HG03196 (cell line): ENCODE results near the gene CTSL.
"Not testable (repeated sequence)": the region's sequence is repeated elsewhere in the genome, so short reads cannot be mapped to it uniquely, and the experiment has no call there.

ENCODE experiments used
- ATAC-seq: cut with Tn5 transposase; IDR thresholded peaks from one replicate; pipeline ENCODE4 v1.9.1; 2021; ENCODE audit not compliant: unreplicated experiment

The CTSL gene

GRCh38 chr9:87751868-87752267, 25.9 kb downstream of the CTSL start:
- no peak for ATAC-seq

GRCh38 chr9:87753313-87753712, 27.4 kb downstream of the CTSL start:
- no peak for ATAC-seq

GRCh38 chr9:87758330-87758729, 32.4 kb downstream of the CTSL start:
- ATAC-seq: not testable (repeated sequence)

- ATAC-seq: not testable (repeated sequence)
Observed at GRCh38 chr9:87759980-87760379, 34.1 kb downstream of the CTSL start.

- no peak for ATAC-seq
Observed at GRCh38 chr9:87760529-87760928, 34.6 kb downstream of the CTSL start.

GRCh38 chr9:87763286-87763685, 37.4 kb downstream of the CTSL start:
- ATAC-seq: no peak

GRCh38 chr9:87765521-87765920, 39.6 kb downstream of the CTSL start:
- ATAC-seq: no peak

GRCh38 chr9:87766697-87767096, 40.8 kb downstream of the CTSL start:
- no peak for ATAC-seq

- ATAC-seq: no peak
Observed at GRCh38 chr9:87770616-87771315, 44.8 kb downstream of the CTSL start.

- no peak for ATAC-seq
Observed at GRCh38 chr9:87771316-87772006, 45.5 kb downstream of the CTSL start.

- no peak for ATAC-seq
Observed at GRCh38 chr9:87776481-87777379, 50.8 kb downstream of the CTSL start.

- ATAC-seq: no peak
Observed at GRCh38 chr9:87778996-87779395, 53.1 kb downstream of the CTSL start.
